HG03095 (cell line): ENCODE results near the gene OR5AR1.
"Not testable (repeated sequence)": the region's sequence is repeated elsewhere in the genome, so short reads cannot be mapped to it uniquely, and the experiment has no call there.

ENCODE experiments used
- ATAC-seq: cut with Tn5 transposase; IDR thresholded peaks from one replicate; pipeline ENCODE4 v1.9.1; 2021; ENCODE audit warnings: moderate library complexity; ENCODE audit not compliant: unreplicated experiment

OR5AR1 gene

DNA sequence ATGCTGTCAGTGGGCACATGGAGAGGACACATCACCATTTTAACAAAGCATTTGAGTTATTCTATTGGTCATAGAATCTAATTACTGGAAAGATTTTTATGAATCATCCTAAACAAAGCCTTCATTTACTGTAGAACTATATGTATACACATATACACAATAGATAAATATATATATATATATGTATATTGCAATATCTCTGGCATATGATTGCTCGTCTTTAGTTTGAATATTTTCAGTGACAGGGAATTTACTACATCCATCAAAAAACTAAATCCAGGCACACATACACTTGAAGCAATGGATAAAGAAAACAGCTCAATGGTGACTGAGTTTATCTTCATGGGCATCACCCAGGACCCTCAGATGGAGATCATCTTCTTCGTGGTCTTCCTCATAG, at the start of gene OR5AR1:
Gene OR5AR1, plus strand, starts transcription at position 301 of the 400 bp plus-strand sequence. Its CDS starts 0 bp downstream, at position 301.
- ATAC-seq = no peak

DNA sequence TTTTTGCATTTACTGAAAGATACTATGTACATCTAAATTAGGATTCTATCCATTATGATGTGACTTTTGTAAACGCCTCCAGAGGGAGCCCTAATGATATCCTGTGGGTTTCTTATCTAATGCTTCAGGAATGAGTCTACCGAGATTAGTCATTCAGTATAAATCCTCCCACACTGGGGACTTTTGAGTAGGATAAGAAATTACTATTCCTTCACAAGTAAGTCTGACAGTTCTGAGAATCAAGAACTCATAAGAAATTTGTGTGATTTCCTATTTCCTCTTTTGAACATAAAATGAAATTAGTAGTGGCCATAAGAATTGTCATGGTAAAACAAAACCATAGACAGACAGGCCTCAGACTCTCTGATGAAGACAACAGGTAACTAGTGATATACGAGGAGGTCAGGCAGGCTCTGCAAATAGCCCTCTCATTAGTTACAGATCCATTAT, 38.8 kb upstream of the OR5AR1 start:
- ATAC-seq = no peak

DNA sequence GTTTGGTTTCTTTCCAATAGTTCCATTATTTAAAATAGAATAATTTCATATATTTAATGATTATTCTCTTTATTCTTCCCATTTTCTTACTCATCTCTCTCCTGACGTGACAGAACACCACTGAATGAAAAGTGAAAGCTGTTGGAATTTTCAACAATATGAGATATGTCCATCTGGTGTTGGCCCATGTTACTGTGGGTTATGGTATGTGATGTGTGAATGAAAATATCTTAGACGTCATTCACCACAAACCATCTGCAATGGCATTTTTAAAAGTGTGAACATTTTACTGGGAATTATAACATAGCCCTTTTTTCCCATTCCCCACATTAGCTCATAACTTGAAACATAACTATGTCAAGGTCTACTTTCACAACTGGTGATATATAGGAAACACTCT, 37.5 kb upstream of the OR5AR1 start:
- no peak for ATAC-seq

DNA sequence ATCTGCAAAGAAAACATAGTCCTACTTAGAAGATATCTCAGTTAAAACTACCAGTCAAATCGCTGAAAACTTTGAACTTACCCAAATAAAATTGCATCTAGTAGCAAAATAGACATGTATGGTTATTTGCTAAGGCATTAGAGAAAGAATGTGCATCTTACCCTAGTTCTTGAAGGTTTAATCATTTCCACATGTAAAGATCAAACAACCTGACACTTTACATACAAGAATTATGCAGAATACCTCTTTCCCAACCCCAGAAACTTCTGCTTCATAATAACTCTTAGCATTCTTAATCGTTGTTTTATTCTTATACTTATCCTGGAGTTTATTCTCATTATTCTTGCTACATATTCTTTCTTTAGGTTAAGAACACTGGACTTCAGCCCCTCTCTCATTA, 31.2 kb upstream of the OR5AR1 start:
- ATAC-seq = no peak

DNA sequence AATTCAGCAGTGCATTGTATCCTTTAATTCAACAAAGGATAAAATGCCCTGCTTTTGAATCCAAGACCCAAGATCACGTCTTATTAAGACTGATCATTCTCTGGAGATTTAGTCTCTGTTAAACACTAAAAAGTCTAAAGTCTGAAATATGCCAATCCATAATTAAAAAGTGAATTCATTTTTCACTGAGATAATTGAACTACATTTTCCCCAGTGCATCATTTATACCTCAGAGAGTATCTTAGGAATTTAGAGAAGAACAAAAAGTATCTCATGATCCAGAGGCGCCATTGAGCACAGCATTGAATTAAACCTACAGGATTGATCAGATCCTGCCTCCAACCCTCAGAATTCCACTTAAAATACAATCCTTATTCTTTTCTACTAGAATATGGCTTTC, 26.6 kb upstream of the OR5AR1 start:
- no peak for ATAC-seq

DNA sequence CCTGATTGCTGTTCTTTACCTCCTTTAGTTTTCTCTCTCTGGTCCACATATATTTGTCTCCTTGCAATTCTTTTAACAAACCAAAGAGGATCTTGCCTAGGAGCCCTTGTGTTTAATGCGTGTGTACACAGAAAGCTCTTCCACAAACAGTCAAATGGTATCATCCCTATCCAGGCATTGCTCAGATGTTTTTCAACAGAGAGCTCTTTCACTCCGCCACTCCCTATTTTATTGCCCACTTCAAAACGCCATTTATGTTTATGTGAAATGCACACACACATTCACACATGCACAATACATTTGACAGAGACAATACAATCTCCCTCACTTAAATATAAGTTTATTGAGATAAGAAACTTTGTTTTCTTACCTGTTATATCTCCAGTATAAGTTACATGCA, 26.0 kb upstream of the OR5AR1 start:
- ATAC-seq = no peak

DNA sequence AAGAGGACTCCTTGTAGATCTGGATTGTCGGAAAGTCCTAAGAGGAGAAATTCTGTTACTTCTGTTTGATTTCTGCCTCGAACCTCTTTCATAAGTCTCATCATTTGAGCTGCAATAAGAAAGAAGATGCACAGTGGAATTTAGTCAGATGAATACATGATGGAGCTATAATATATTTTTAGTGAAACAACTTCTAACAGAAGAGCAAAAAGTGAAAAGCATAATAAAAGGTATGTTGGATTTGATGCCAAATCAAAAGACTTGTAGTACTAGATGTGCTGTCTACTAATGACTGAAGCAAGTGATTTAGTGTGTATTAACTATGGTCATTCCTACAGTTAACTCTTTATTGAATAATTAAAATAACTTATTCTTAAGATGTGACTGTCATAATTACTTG, 21.1 kb upstream of the OR5AR1 start, which contains the start of gene OR5AP2:
Gene OR5AP2, minus strand, starts transcription at position 101 of the 400 bp plus-strand sequence. Its CDS starts 0 bp downstream, at position 101.
- ATAC-seq = no peak

DNA sequence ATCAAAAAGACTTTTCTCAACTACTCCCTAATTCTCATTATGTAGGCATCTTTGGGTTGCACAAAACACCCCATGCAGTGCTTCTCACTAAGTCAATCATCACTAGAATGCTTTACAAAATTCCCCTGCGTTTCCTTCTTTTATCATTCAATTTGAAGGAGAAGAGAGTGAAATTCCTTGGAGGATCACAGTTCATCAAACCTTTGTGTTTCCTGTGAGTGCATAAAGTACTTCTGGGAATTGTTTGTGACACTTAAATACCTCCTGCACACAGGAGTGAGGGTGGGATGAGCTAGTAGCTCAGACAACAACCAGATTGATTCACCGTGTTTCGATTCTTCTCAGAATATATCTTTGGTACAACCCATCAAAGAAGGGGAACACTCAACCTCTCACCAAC, 3.7 kb upstream of the OR5AR1 start:
- ATAC-seq = no peak

DNA sequence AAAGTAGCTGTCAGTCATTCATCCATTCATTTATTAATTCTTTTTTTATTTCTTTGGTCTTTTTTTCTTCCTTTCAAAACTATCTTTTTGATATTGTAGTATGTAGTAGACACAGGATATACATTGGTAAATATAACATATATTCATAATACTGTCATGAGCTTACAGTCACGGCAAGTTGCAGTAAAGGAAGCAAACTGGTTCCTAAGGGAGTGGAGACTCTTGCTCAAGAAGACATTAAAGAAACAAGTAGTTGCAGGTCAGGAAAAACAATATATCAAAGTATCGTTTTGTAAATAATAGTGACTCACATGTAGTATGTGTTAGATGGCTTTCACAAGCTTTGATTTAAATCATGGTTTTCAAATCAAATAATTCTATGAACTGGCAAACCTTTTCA, 7.5 kb downstream of the OR5AR1 start:
- no peak for ATAC-seq

DNA sequence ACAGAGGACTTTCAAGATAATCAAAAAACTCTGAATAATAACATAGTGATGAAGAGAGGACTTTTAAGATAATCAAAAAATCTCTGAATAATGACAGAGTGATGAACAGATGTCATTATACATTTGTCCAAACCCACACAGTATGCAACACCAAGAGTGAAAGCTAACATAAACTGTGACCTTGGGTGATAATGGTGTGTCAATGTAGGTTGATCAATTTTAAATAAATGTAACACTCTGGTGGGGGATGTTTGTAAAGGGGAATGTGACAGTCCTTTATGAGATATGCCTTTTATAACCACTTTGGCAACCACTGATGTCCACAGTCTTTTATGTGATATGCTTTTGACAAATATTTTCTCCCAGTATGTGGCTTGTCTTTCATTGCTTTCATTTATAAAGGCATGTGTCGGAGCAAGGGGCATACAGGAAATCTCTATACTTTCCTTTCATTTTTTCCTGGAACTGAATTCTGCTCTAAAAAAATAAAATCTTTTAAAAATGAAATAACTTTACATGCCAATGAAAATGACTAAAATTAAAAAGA, 25.1 kb downstream of the OR5AR1 start:
- ATAC-seq = no peak

DNA sequence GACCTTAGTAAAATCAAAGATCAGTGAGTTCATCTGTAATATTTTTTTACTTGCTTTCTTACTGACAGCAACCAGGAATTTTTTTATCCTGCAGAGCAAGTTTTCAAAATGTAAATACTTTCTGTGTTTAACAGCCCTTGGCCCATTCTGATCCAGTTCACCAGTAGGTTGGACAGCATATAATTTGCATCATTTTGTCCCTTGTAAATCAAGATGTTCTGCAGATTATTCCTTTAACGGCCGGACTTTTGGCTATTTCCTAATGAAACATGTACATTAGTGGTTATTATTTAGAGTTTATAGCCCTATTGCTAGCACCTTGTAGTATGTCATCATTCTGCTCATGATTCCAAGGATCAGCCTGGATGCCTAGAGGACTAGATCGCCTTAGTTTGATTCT, 27.7 kb downstream of the OR5AR1 start:
- ATAC-seq = not testable (repeated sequence)

DNA sequence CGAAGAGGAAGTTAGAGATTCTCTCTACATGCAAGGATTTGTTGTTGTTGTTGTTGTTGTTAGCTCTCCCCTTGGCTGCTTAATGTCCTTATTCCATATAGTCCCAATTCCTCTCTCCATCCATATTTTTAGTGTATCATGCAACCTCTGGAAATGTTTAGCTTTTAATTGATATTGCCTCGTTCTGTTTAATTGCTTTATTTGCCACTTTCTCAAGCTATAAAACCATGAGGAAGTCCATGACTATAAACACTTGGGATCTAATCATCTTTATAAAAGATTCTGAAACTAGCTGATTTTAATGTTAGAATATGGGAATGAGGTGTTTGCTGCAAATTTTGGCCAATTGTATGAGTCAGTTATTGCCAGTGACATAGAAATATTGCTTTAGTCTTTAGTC, 29.9 kb downstream of the OR5AR1 start:
- ATAC-seq = no peak

DNA sequence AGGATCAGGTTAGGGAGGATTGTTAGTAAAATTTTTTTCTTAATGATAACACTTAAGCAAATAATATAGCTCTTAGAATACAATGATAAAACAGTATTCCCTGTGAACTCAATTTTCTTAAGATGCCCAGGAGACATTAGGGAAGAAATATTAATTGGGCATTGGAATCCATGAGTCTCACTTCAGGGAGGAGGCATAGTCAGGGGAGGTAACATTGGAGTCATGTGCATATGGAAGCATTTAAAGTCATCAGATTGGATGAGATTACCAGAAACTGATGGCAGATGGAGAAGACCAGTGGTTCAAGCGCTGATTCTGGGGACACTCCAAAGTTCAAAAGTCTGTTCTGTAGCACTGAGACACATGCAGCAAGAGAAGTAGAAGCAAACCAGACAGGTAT, 35.3 kb downstream of the OR5AR1 start, which contains the start of gene OR9G1:
Gene OR9G1, plus strand, starts transcription at position 301 of the 400 bp plus-strand sequence. CDS start 1,293 bp downstream, outside the sequence.
- no peak for ATAC-seq

DNA sequence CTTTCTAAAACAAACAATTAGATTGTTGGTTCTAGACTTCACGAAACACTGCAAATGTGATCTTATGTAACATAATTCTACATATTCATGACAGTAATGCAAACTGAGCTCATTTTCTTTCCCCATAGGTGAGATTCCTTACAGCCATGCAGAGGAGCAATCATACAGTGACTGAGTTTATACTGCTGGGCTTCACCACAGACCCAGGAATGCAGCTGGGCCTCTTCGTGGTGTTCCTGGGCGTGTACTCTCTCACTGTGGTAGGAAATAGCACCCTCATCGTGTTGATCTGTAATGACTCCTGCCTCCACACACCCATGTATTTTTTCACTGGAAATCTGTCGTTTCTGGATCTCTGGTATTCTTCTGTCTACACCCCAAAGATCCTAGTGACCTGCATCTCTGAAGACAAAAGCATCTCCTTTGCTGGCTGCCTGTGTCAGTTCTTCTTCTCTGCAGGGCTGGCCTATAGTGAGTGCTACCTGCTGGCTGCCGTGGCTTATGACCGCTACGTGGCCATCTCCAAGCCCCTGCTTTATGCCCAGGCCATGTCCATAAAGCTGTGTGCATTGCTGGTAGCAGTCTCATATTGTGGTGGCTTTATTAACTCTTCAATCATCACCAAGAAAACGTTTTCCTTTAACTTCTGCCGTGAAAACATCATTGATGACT, 36.9 kb downstream of the OR5AR1 start:
- no peak for ATAC-seq

DNA sequence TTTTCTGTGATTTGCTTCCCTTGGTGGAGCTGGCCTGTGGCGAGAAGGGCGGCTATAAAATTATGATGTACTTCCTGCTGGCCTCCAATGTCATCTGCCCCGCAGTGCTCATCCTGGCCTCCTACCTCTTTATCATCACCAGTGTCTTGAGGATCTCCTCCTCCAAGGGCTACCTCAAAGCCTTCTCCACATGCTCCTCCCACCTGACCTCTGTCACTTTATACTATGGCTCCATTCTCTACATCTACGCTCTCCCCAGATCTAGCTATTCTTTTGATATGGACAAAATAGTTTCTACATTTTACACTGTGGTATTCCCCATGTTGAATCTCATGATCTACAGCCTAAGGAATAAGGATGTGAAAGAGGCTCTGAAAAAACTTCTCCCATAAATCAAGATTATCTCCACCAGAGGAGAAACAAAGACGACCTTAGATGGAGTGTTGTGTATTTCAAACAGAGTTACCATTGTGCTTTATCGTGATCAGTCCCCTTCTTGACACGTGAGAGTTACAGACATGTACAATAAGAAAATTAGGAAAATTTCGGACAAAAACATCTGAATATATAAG, 37.5 kb downstream of the OR5AR1 start:
- ATAC-seq = no peak

DNA sequence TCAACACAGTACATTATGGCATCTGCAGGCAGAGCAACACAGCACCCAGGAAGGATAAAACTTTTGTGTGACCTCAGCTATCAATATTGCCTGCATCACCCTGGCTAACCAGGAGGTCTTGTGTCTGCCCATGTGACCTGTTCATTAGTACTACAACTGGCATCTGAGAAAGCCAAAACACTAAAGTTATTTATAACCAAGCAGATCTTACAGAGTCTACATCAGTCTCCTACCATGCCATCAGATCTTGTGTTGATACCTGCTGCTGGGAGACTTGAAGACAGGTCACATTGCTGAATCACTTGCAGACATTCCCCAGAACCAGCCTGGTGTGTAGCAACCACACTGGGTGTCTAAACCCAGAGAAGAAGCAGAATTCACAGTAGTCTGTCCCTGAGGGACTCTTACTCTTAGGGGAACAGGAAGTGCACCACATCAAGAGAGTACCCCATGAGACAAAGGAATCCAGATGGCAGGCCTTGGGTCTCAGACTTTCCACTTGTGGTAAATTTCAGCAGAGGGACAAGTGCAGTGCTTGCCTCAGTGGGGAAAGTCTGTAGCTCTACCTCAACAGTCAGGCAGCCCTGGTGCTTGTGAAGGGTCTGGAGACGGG, 42.4 kb downstream of the OR5AR1 start:
- no peak for ATAC-seq

DNA sequence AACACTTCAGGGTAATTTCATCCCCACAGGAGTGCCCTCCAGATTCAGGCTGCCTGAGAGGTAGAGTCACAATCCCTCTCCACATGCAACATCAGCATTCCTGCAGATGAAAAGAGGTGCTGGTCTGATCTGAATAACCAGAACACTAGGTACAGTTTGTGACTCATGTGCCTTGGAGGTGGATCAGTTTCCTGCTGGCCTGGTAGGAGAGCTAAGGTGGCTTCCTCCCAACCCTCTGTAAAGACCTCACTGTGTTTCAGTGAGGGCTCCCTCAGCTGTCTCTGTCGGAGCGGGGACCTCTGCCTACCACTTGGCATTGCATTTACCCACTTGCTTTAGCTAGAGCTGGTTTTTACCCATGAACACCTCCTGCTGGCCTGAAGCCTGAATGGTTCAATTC, 43.0 kb downstream of the OR5AR1 start:
- ATAC-seq = no peak

DNA sequence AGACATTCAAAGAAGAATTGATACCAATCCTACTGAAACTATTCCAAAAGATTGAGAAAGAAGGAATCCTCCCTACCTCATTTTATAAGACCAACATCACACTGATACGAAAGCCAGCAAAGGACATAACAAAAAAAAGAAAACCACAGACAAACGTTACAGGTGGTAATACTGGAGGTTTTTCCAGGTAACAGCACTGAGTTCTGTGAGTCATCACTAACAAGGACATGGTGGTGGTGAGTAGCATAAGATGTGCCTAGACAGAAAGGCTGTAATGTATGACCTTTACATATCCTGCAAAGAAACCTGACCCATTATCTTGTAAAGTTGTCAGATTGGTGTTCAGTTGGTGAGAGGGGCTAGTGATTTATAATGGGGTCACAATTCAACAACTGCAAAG, 50.7 kb downstream of the OR5AR1 start:
- ATAC-seq = no peak
